Loucy (cell line): ENCODE measurements around the gene CTNND2.

Experiments
- H2AFZ ChIP-seq: fragments of 200-600 bp; sonication (generic); 2 replicates; pipeline ENCODE4 v1.6.0; 2016; ENCODE audit warnings: antibody characterized with exemption, mild to moderate bottlenecking, low read length, moderate library complexity
- H3F3A ChIP-seq: fragments of 200-600 bp; 2 replicates; pipeline ENCODE4 v1.6.0; 2016; ENCODE audit warnings: antibody characterized with exemption, low read depth, mild to moderate bottlenecking
- H3K27me3 ChIP-seq: fragments of 200-600 bp; sonication (generic); 2 replicates; pipeline ENCODE4 v1.6.1; 2014; ENCODE audit warnings: low read length, mild to moderate bottlenecking; ENCODE audit not compliant: insufficient read depth, poor library complexity, severe bottlenecking
- H3K36me3 ChIP-seq: fragments of 200-600 bp; sonication (generic); 2 replicates; pipeline ENCODE4 v1.6.1; 2016; ENCODE audit warnings: low read length; ENCODE audit not compliant: insufficient read depth
- H3K4me1 ChIP-seq: fragments of 200-600 bp; sonication (generic); 2 replicates; pipeline ENCODE4 v1.5.1; 2014; ENCODE audit warnings: low read length, mild to moderate bottlenecking; ENCODE audit not compliant: insufficient read depth, poor library complexity, severe bottlenecking
- H3K4me2 ChIP-seq: fragments of 200-600 bp; sonication (generic); 2 replicates; pipeline ENCODE4 v1.6.0; 2014; ENCODE audit warnings: antibody characterized with exemption, low read length, low read depth, mild to moderate bottlenecking; ENCODE audit not compliant: poor library complexity, severe bottlenecking
- H3K4me3 ChIP-seq: fragments of 200-600 bp; sonication (generic); 2 replicates; pipeline ENCODE4 v1.5.1; 2014; ENCODE audit warnings: low read length, mild to moderate bottlenecking, mixed read lengths; ENCODE audit not compliant: poor library complexity, severe bottlenecking
- H3K79me2 ChIP-seq: fragments of 200-600 bp; sonication (generic); 2 replicates; pipeline ENCODE4 v1.6.1; 2014; ENCODE audit warnings: low read length; ENCODE audit not compliant: insufficient read depth
- H3K9ac ChIP-seq: fragments of 200-600 bp; sonication (generic); 2 replicates; pipeline ENCODE4 v1.6.0; 2014; ENCODE audit warnings: mild to moderate bottlenecking, low read depth, low read length, moderate library complexity; ENCODE audit not compliant: poor library complexity, severe bottlenecking
- H3K9me2 ChIP-seq: fragments of 200-600 bp; sonication (generic); replicated peaks from 2 replicates; pipeline ENCODE4 v1.6.1; 2016; ENCODE audit warnings: low read depth, low read length, mixed read lengths
- H3K9me3 ChIP-seq: fragments of 200-600 bp; sonication (generic); 2 replicates; pipeline ENCODE4 v1.6.1; 2014; ENCODE audit warnings: mild to moderate bottlenecking, antibody characterized with exemption, low read length, low read depth; ENCODE audit not compliant: insufficient read depth
- H4K20me1 ChIP-seq: fragments of 200-600 bp; sonication (generic); 2 replicates; pipeline ENCODE4 v1.6.0; 2014; ENCODE audit warnings: antibody characterized with exemption, low read length, mild to moderate bottlenecking; ENCODE audit not compliant: insufficient read depth, poor library complexity, severe bottlenecking
- CTCF ChIP-seq: fragments of 200-600 bp; sonication (generic); conservative IDR thresholded peaks from 2 replicates; pipeline ENCODE4 v1.5.1; 2014; ENCODE audit warnings: mild to moderate bottlenecking, antibody characterized with exemption, low read length
- EZH2phosphoT487 ChIP-seq: fragments of 200-600 bp; IDR thresholded peaks from 2 replicates; pipeline ENCODE4 v1.6.1; 2018; ENCODE audit warnings: antibody characterized with exemption, mild to moderate bottlenecking, moderate library complexity, borderline replicate concordance

CTNND2 gene

GRCh38 chr5:10985721-10986110 lies 918.5 kb downstream of the CTNND2 start:
- Histone ChIP-seq H3K9ac (no peak overlapping the region), H3K36me3 (no peaks in the 10 kb centered on the region), H2AFZ (no peak overlapping the region), H3K4me3 (no peak overlapping the region), H4K20me1 (no peaks in the 10 kb centered on the region), H3K4me1 (peaks cover 10% of the 10 kb centered on the region), H3K9me3 (no peaks in the 10 kb centered on the region), H3K79me2 (no peaks in the 10 kb centered on the region), H3F3A (no peaks in the 10 kb centered on the region), H3K9me2 (no peaks in the 10 kb centered on the region), H3K4me2 (no peak overlapping the region), H3K27me3 (no peaks in the 10 kb centered on the region)
- TF ChIP-seq EZH2phosphoT487 (no peak), CTCF (no peak)

- no peaks in the 10 kb centered on the region for H3K36me3 ChIP-seq
- H2AFZ ChIP-seq = no peak overlapping the region
- H3K4me3 ChIP-seq = no peak overlapping the region
- H3K27me3 ChIP-seq = no peaks in the 10 kb centered on the region
- H3K4me2 ChIP-seq = no peak overlapping the region
- no peaks in the 10 kb centered on the region for H3K9me2 ChIP-seq
- no peaks in the 10 kb centered on the region for H3K9me3 ChIP-seq
- TF ChIP-seq EZH2phosphoT487 (no peak), CTCF (no peak)
- no peak overlapping the region for H3K9ac ChIP-seq
- H3K4me1 ChIP-seq = peaks cover 10% of the 10 kb centered on the region
- H3F3A ChIP-seq = no peaks in the 10 kb centered on the region
- no peaks in the 10 kb centered on the region for H3K79me2 ChIP-seq
- H4K20me1 ChIP-seq = no peaks in the 10 kb centered on the region
Observed at GRCh38 chr5:10985091-10985720, 919.0 kb downstream of the CTNND2 start.

- Histone ChIP-seq H3K27me3 (no peaks in the 10 kb centered on the region), H3K9me3 (no peaks in the 10 kb centered on the region), H3K79me2 (no peaks in the 10 kb centered on the region), H3K4me1 (peaks cover 18% of the 10 kb centered on the region), H3K4me2 (no peak overlapping the region), H4K20me1 (no peaks in the 10 kb centered on the region), H2AFZ (no peak overlapping the region), H3K36me3 (no peaks in the 10 kb centered on the region), H3K4me3 (no peak overlapping the region), H3F3A (no peaks in the 10 kb centered on the region), H3K9me2 (no peaks in the 10 kb centered on the region), H3K9ac (no peak overlapping the region)
- TF ChIP-seq EZH2phosphoT487 = no peak
- no peak for TF ChIP-seq CTCF
Observed at GRCh38 chr5:10984021-10984715, 920.1 kb downstream of the CTNND2 start.
